Measurements from ENCODE around the gene PDZRN3. TPM values are rescaled to one million over a fixed set of nuclear protein-coding genes. Genes with fewer than 3 reads are reported as not detected.

PDZRN3 gene
- polyA plus RNA-seq, 2 of the 4 experiments (the other 2 are of a cell fraction): not detected

- CTCF ChIA-PET: no interaction called here
- WGBS (ENCODE audit: missing lambda C conversion rate): 7% methylated on average over 4 of the region's 4 CpGs
Observed at GRCh38 chr3:73621388-73621787, 3.4 kb downstream of the PDZRN3 start.

GRCh38 chr3:73618461-73618860, 6.3 kb downstream of the PDZRN3 start:
- DNase-seq (ENCODE audit: low read depth in 1 of 2, low spot score in 1 of 2): no peak
- Histone ChIP-seq H3K9me3 (no peaks in the 10 kb centered on the region), H3K27ac (no peak overlapping the region), H3K4me3 (no peak overlapping the region), H3K4me1 (no peaks in the 10 kb centered on the region), H3K4me2 (no peak overlapping the region)
- FAIRE-seq: no peak
- no peak for ATAC-seq
- POLR2A ChIA-PET: no interaction called here
- 2% methylated on average over 2 of the region's 2 CpGs for WGBS (ENCODE audit: missing lambda C conversion rate)
- CTCF ChIA-PET: interaction anchor here (0.9 kb wide), 1 partner anchor 11 kb away, joined by 4 read pairs; no protein-coding TSS in a partner anchor
- TF ChIP-seq FOSB (CRISPR knock-in tag; IDR thresholded peaks at IDR 0.05) (no peak), RFX5 (IDR thresholded peaks at IDR 0.05) (no peak), FOXS1 (CRISPR knock-in tag; IDR thresholded peaks at IDR 0.05) (no peak), MAZ (IDR thresholded peaks at IDR 0.05; ENCODE audit: borderline replicate concordance, low read depth, low read length) (no peak), PHF8 (IDR thresholded peaks at IDR 0.05; ENCODE audit: borderline replicate concordance, low read depth) (no peak), FOSL2 (IDR thresholded peaks at IDR 0.05) (no peak), FOSL2 (CRISPR knock-in tag; IDR thresholded peaks at IDR 0.05) (no peak), ZC3H11A (IDR thresholded peaks at IDR 0.05) (no peak), BHLHE40 (IDR thresholded peaks at IDR 0.05; ENCODE audit: low read depth, low read length) (no peak), POLR2A (IDR thresholded peaks at IDR 0.05; ENCODE audit: low read length) (no peak), REST (IDR thresholded peaks at IDR 0.05) (no peak), ZFP36 (IDR thresholded peaks at IDR 0.05; ENCODE audit: borderline replicate concordance, partially characterized antibody) (no peak), GATA3 (IDR thresholded peaks at IDR 0.05; ENCODE audit: borderline replicate concordance) (no peak), USF2 (IDR thresholded peaks at IDR 0.05) (no peak), ELK1 (IDR thresholded peaks at IDR 0.05; ENCODE audit: low read depth, low read length) (no peak), CEBPB (IDR thresholded peaks at IDR 0.05) (no peak), HOXB5 (CRISPR knock-in tag; IDR thresholded peaks at IDR 0.05) (no peak), ESRRA (IDR thresholded peaks at IDR 0.05; ENCODE audit: borderline replicate concordance, low read length) (no peak)
- TF ChIP-seq, protein P1, sequence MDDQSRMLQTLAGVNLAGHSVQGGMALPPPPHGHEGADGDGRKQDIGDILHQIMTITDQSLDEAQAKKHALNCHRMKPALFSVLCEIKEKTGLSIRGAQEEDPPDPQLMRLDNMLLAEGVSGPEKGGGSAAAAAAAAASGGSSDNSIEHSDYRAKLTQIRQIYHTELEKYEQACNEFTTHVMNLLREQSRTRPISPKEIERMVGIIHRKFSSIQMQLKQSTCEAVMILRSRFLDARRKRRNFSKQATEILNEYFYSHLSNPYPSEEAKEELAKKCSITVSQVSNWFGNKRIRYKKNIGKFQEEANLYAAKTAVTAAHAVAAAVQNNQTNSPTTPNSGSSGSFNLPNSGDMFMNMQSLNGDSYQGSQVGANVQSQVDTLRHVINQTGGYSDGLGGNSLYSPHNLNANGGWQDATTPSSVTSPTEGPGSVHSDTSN (IDR thresholded peaks at IDR 0.05): no peak
- TF ChIP-seq, protein P2, sequence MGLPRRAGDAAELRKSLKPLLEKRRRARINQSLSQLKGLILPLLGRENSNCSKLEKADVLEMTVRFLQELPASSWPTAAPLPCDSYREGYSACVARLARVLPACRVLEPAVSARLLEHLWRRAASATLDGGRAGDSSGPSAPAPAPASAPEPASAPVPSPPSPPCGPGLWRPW (IDR thresholded peaks at IDR 0.05): no peak

More at GRCh38 chr3:73621388-73621787, 3.4 kb downstream of the PDZRN3 start:
- TF ChIP-seq FOXS1 (CRISPR knock-in tag; IDR thresholded peaks at IDR 0.05) (no peak), SMC3 (IDR thresholded peaks at IDR 0.05) (no peak), FOSB (CRISPR knock-in tag; IDR thresholded peaks at IDR 0.05) (no peak), ZFP36 (IDR thresholded peaks at IDR 0.05; ENCODE audit: borderline replicate concordance, partially characterized antibody) (no peak)
- Histone ChIP-seq H3K4me2 (no peak overlapping the region), H3K4me3 (no peak overlapping the region), H3K27ac (no peak overlapping the region), H3K4me1 (no peaks in the 10 kb centered on the region), H3K9me3 (no peaks in the 10 kb centered on the region)
- ATAC-seq: no peak
- DNase-seq (ENCODE audit: low read depth in 1 of 2, low spot score in 1 of 2): no peak
- POLR2A ChIA-PET: no interaction called here
- FAIRE-seq: no peak
